ENCODE results near the gene CDH13.

The CDH13 gene

GRCh38 chr16:83244057-83244456, 617.3 kb downstream of the CDH13 start:
- no peak overlapping the region for H3K9ac ChIP-seq (ENCODE audit: insufficient read length)
- TF ChIP-seq POLR2AphosphoS5 (IDR thresholded peaks at IDR 0.05; ENCODE audit: borderline replicate concordance, low read depth, low read length), result no peak
- no peak for TF ChIP-seq EZH2 (IDR thresholded peaks at IDR 0.05)
- no peak for TF ChIP-seq FOXP2 (optimal IDR thresholded peaks at IDR 0.05; ENCODE audit: control extremely low read depth, extremely low read length, insufficient read depth)
- no peaks in the 10 kb centered on the region for H3K36me3 ChIP-seq (ENCODE audit: insufficient read depth, low read length)
- no peak for DNase-seq (ENCODE audit: low read depth, low spot score)
- H3K4me3 ChIP-seq, result no peak overlapping the region
- H3K9me3 ChIP-seq (ENCODE audit: low read depth, low read length), result no peaks in the 10 kb centered on the region
- no peak overlapping the region for H3K27ac ChIP-seq

- Histone ChIP-seq H3K9me3 (ENCODE audit: low read depth, low read length) (no peaks in the 10 kb centered on the region), H3K4me3 (no peak overlapping the region), H3K36me3 (ENCODE audit: insufficient read depth, low read length) (no peaks in the 10 kb centered on the region), H3K27ac (no peak overlapping the region), H3K9ac (ENCODE audit: insufficient read length) (no peak overlapping the region)
- DNase-seq (ENCODE audit: low read depth, low spot score), result no peak
- no peak for TF ChIP-seq EZH2 (IDR thresholded peaks at IDR 0.05)
- no peak for TF ChIP-seq FOXP2 (optimal IDR thresholded peaks at IDR 0.05; ENCODE audit: control extremely low read depth, extremely low read length, insufficient read depth)
- no peak for TF ChIP-seq POLR2AphosphoS5 (IDR thresholded peaks at IDR 0.05; ENCODE audit: borderline replicate concordance, low read depth, low read length)
Observed at GRCh38 chr16:83245061-83245460, 618.3 kb downstream of the CDH13 start.

- no peak for TF ChIP-seq POLR2AphosphoS5 (IDR thresholded peaks at IDR 0.05; ENCODE audit: borderline replicate concordance, low read depth, low read length)
- TF ChIP-seq FOXP2 (optimal IDR thresholded peaks at IDR 0.05; ENCODE audit: control extremely low read depth, extremely low read length, insufficient read depth), result no peak
- no peak for TF ChIP-seq EZH2 (IDR thresholded peaks at IDR 0.05)
- no peak for DNase-seq (ENCODE audit: low read depth, low spot score)
- Histone ChIP-seq H3K36me3 (ENCODE audit: insufficient read depth, low read length) (no peaks in the 10 kb centered on the region), H3K4me3 (no peak overlapping the region), H3K9ac (ENCODE audit: insufficient read length) (no peak overlapping the region), H3K27ac (no peak overlapping the region), H3K9me3 (ENCODE audit: low read depth, low read length) (no peaks in the 10 kb centered on the region)
Observed at GRCh38 chr16:83247767-83248372, 621.1 kb downstream of the CDH13 start.

GRCh38 chr16:83248735-83249463, 622.1 kb downstream of the CDH13 start:
- H3K27ac ChIP-seq, result no peak overlapping the region
- no peak for TF ChIP-seq FOXP2 (optimal IDR thresholded peaks at IDR 0.05; ENCODE audit: control extremely low read depth, extremely low read length, insufficient read depth)
- TF ChIP-seq POLR2AphosphoS5 (IDR thresholded peaks at IDR 0.05; ENCODE audit: borderline replicate concordance, low read depth, low read length), result no peak
- no peak for TF ChIP-seq EZH2 (IDR thresholded peaks at IDR 0.05)
- DNase-seq (ENCODE audit: low read depth, low spot score), result no peak

GRCh38 chr16:83253521-83253920, 626.8 kb downstream of the CDH13 start:
- no peak for TF ChIP-seq EZH2 (IDR thresholded peaks at IDR 0.05)
- TF ChIP-seq POLR2AphosphoS5 (IDR thresholded peaks at IDR 0.05; ENCODE audit: borderline replicate concordance, low read depth, low read length), result no peak
- no peak for TF ChIP-seq FOXP2 (optimal IDR thresholded peaks at IDR 0.05; ENCODE audit: control extremely low read depth, extremely low read length, insufficient read depth)
- no peak overlapping the region for H3K9ac ChIP-seq (ENCODE audit: insufficient read length)
- no peak overlapping the region for H3K4me3 ChIP-seq
- DNase-seq (ENCODE audit: low read depth, low spot score), result no peak
- H3K9me3 ChIP-seq (ENCODE audit: low read depth, low read length), result no peaks in the 10 kb centered on the region
- no peak overlapping the region for H3K27ac ChIP-seq
- H3K36me3 ChIP-seq (ENCODE audit: insufficient read depth, low read length), result no peaks in the 10 kb centered on the region

More at GRCh38 chr16:83248735-83249463, 622.1 kb downstream of the CDH13 start:
- Histone ChIP-seq H3K36me3 (ENCODE audit: insufficient read depth, low read length) (no peaks in the 10 kb centered on the region), H3K4me3 (no peak overlapping the region), H3K9me3 (ENCODE audit: low read depth, low read length) (no peaks in the 10 kb centered on the region), H3K9ac (ENCODE audit: insufficient read length) (no peak overlapping the region)

- Histone ChIP-seq H3K27ac (no peak overlapping the region), H3K9ac (ENCODE audit: insufficient read length) (no peak overlapping the region), H3K36me3 (ENCODE audit: insufficient read depth, low read length) (no peaks in the 10 kb centered on the region), H3K4me3 (no peak overlapping the region), H3K9me3 (ENCODE audit: low read depth, low read length) (no peaks in the 10 kb centered on the region)
- no peak for TF ChIP-seq POLR2AphosphoS5 (IDR thresholded peaks at IDR 0.05; ENCODE audit: borderline replicate concordance, low read depth, low read length)
- TF ChIP-seq FOXP2 (optimal IDR thresholded peaks at IDR 0.05; ENCODE audit: control extremely low read depth, extremely low read length, insufficient read depth), result no peak
- TF ChIP-seq EZH2 (IDR thresholded peaks at IDR 0.05), result no peak
- no peak for DNase-seq (ENCODE audit: low read depth, low spot score)
Observed at GRCh38 chr16:83258366-83258928, 631.7 kb downstream of the CDH13 start.

- no peak for DNase-seq (ENCODE audit: low read depth, low spot score)
- Histone ChIP-seq H3K36me3 (ENCODE audit: insufficient read depth, low read length) (no peaks in the 10 kb centered on the region), H3K27ac (no peak overlapping the region), H3K9ac (ENCODE audit: insufficient read length) (no peak overlapping the region), H3K9me3 (ENCODE audit: low read depth, low read length) (no peaks in the 10 kb centered on the region), H3K4me3 (no peak overlapping the region)
- TF ChIP-seq POLR2AphosphoS5 (IDR thresholded peaks at IDR 0.05; ENCODE audit: borderline replicate concordance, low read depth, low read length), result no peak
- no peak for TF ChIP-seq EZH2 (IDR thresholded peaks at IDR 0.05)
Observed at GRCh38 chr16:83266848-83267553, 640.2 kb downstream of the CDH13 start.

- DNase-seq (ENCODE audit: low read depth, low spot score), result no peak
- Histone ChIP-seq H3K36me3 (ENCODE audit: insufficient read depth, low read length) (no peaks in the 10 kb centered on the region), H3K27ac (no peak overlapping the region), H3K9ac (ENCODE audit: insufficient read length) (no peak overlapping the region), H3K4me3 (no peak overlapping the region), H3K9me3 (ENCODE audit: low read depth, low read length) (no peaks in the 10 kb centered on the region)
- TF ChIP-seq EZH2 (IDR thresholded peaks at IDR 0.05), result no peak
- no peak for TF ChIP-seq FOXP2 (optimal IDR thresholded peaks at IDR 0.05; ENCODE audit: control extremely low read depth, extremely low read length, insufficient read depth)
- no peak for TF ChIP-seq POLR2AphosphoS5 (IDR thresholded peaks at IDR 0.05; ENCODE audit: borderline replicate concordance, low read depth, low read length)
Observed at GRCh38 chr16:83268169-83268568, 641.4 kb downstream of the CDH13 start.

Measured in SK-N-MC (cell line).